Ovary (tissue), 9 donors: ENCODE results near the gene ZNF524. TPM values are rescaled to one million over a fixed set of nuclear protein-coding genes. Genes with fewer than 3 reads are reported as not detected.
A peak's percentile ranks its signal among the peaks of the same experiment; 100 is the strongest.

Experiments
- DNase-seq, 5 donors: peaks; one replicate each; pipeline ENCODE4 v3.0.0-alpha.2; 2019 to 2020
- H3K27ac ChIP-seq, 2 donors: fragments of 200-600 bp; one replicate each; pipeline versions ENCODE4 v1.5.1 to v1.8.0; 2019 to 2022
- H3K27me3 ChIP-seq: fragments of 200-600 bp; one replicate; pipeline ENCODE4 v1.8.0; 2022
- H3K36me3 ChIP-seq: fragments of 200-600 bp; sonication (generic); one replicate; pipeline ENCODE4 v1.5.1; 2019
- H3K4me1 ChIP-seq: one replicate; pipeline ENCODE4 v1.8.1; 2013; ENCODE audit warnings: mild to moderate bottlenecking, moderate library complexity; ENCODE audit not compliant: insufficient read depth
- H3K4me3 ChIP-seq: fragments of 200-600 bp; sonication (generic); one replicate; pipeline ENCODE4 v1.5.1; 2017
- H3K9me3 ChIP-seq, 2 donors: fragments of 200-600 bp in 1 of 2; sonication (generic) in 1 of 2; one replicate each; pipeline versions ENCODE4 v1.5.1 to v1.8.1; 2013 to 2019; ENCODE audit warnings: mild to moderate bottlenecking in 1 of 2, moderate library complexity in 1 of 2
- EP300 ChIP-seq: sonication (generic); formaldehyde crosslinking; IDR thresholded peaks from one replicate; pipeline ENCODE4 v1.6.1; 2017; ENCODE audit warnings: antibody characterized with exemption
- POLR2A ChIP-seq: fragments of 450-650 bp; IDR thresholded peaks from one replicate; pipeline ENCODE4 v1.6.1; 2017; ENCODE audit warnings: antibody characterized with exemption, mild to moderate bottlenecking, moderate library complexity
- WGBS, 3 donors: extraction: QIAGEN DNeasy Blood & Tissue Kit in 1 of 3; methylation state at CpG; one replicate each; pipeline versions ENCODE4 v1.1.5 to v1.1.7; 2013 to 2017; 5-methylcytosine and 5-hydroxymethylcytosine counted together
- intact Hi-C, 4 donors: fragments of 100-400 bp; cut with DNase I; formaldehyde crosslinking; loops; one replicate each; pipeline versions ENCODE4 v1.11.0 to v1.15.1; 2022 to 2023
- polyA plus RNA-seq, 2 donors: library from polyadenylated mRNA; stranded (reverse); fragments of 200-250 nt in 1 of 2; fragments of 350-450 nt in 1 of 2; fragmentation: Illumina TruSeq in 1 of 2; extraction: RNeasy Lipid Tissue Mini Kit (QIAGEN cat#74804) in 1 of 2; gene quantifications; one replicate each; pipeline ENCODE4 v1.2.3, GENCODE V29; 2013 to 2014
- total RNA-seq, 7 donors: library from RNA; depleted of rRNA in 2 of 7; stranded (reverse); fragments of >200 nt in 2 of 7; fragmentation: NEBNext Ultra II Directional in 3 of 7; extraction: Animal tissue kit (Norgen Biotek cat#: 25700) in 3 of 7; gene quantifications; one replicate each; pipeline versions ENCODE4 v1.1.0 to v1.2.4, GENCODE V29; 2016 to 2023
- TF ChIP-seq, protein P1 (sequence below), 3 donors: fragments of 450-650 bp in 2 of 3; fragments of 200-600 bp in 1 of 3; IDR thresholded peaks; one replicate each; pipeline versions ENCODE4 v1.5.1 to v1.8.0; 2016 to 2022; ENCODE audit warnings: antibody characterized with exemption in 3 of 3, mild to moderate bottlenecking in 1 of 3
- donor health status: DM: no; HTN: no; CAD: no; lungs with moderate emphysema.
- donor health status: DM: no; HTN: no; CAD: no.
- donor health status: Bipolar disorder and iron deficiency.
- donor health status: DM: yes; HTN: yes; CAD: no.
- donor health status: DM: no; HTN: no; CAD: no.
- donor health status: DM: yes; HTN: yes; CAD: no.

The ZNF524 gene
- total and polyA plus RNA-seq, 9 donors: 0.15 to 28.0 (median 17.8) TPM

- intact Hi-C loops: no loop called here
- no peak overlapping the region for H3K4me3 ChIP-seq
- WGBS, 3 donors: 48 to 63% (median 54%) methylated on average over 7 of the region's 7 CpGs
- TF ChIP-seq EP300: no peak
- H3K27ac ChIP-seq: no peak overlapping the region
- no peaks in the 10 kb centered on the region for H3K9me3 ChIP-seq
- no peaks in the 10 kb centered on the region for H3K27me3 ChIP-seq
- DNase-seq: no peak
- peaks cover 6% of the 10 kb centered on the region for H3K4me1 ChIP-seq
- no peaks in the 10 kb centered on the region for H3K36me3 ChIP-seq
Observed at GRCh38 chr19:55590109-55590508, 10.0 kb upstream of the ZNF524 start.

GRCh38 chr19:55590617-55591016 lies 9.5 kb upstream of the ZNF524 start:
- Histone ChIP-seq H3K27ac (no peak overlapping the region), H3K4me1 (peaks cover 4% of the 10 kb centered on the region), H3K9me3 (no peaks in the 10 kb centered on the region), H3K27me3 (no peaks in the 10 kb centered on the region), H3K36me3 (no peaks in the 10 kb centered on the region), H3K4me3 (no peak overlapping the region)
- DNase-seq: no peak
- intact Hi-C loops: no loop called here
- TF ChIP-seq POLR2A (no peak), EP300 (no peak)
- TF ChIP-seq, protein P1, sequence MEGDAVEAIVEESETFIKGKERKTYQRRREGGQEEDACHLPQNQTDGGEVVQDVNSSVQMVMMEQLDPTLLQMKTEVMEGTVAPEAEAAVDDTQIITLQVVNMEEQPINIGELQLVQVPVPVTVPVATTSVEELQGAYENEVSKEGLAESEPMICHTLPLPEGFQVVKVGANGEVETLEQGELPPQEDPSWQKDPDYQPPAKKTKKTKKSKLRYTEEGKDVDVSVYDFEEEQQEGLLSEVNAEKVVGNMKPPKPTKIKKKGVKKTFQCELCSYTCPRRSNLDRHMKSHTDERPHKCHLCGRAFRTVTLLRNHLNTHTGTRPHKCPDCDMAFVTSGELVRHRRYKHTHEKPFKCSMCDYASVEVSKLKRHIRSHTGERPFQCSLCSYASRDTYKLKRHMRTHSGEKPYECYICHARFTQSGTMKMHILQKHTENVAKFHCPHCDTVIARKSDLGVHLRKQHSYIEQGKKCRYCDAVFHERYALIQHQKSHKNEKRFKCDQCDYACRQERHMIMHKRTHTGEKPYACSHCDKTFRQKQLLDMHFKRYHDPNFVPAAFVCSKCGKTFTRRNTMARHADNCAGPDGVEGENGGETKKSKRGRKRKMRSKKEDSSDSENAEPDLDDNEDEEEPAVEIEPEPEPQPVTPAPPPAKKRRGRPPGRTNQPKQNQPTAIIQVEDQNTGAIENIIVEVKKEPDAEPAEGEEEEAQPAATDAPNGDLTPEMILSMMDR (IDR thresholded peaks at IDR 0.05): no peak
- WGBS, 3 donors: 77 to 81% (median 80%) methylated on average over 10 of the region's 10 CpGs

- no peaks in the 10 kb centered on the region for H3K9me3 ChIP-seq
- H3K36me3 ChIP-seq: no peaks in the 10 kb centered on the region
- no peak overlapping the region for H3K27ac ChIP-seq
- intact Hi-C loops: no loop called here
- DNase-seq: no peak
- 76 to 79% (median 78%) methylated on average over 10 of the region's 10 CpGs for WGBS, 3 donors
- peaks cover 3% of the 10 kb centered on the region for H3K4me1 ChIP-seq
- H3K27me3 ChIP-seq: no peaks in the 10 kb centered on the region
- TF ChIP-seq, protein P1 (IDR thresholded peaks at IDR 0.05): no peak
- TF ChIP-seq EP300 (no peak), POLR2A (no peak)
- H3K4me3 ChIP-seq: no peak overlapping the region
Observed at GRCh38 chr19:55591555-55591954, 8.5 kb upstream of the ZNF524 start.

- 86 to 88% (median 88%) methylated on average over 44 to 73 of the region's 73 CpGs for WGBS, 3 donors
- DNase-seq: peak in 1 of 5 donors; percentile 31
- TF ChIP-seq POLR2A: no peak
- TF ChIP-seq, protein P1 (IDR thresholded peaks at IDR 0.05): no peak
- no peak for TF ChIP-seq EP300
- H3K36me3 ChIP-seq: no peaks in the 10 kb centered on the region
- H3K27me3 ChIP-seq: no peaks in the 10 kb centered on the region
- H3K4me1 ChIP-seq: no peaks in the 10 kb centered on the region
- H3K27ac ChIP-seq: no peak overlapping the region
- intact Hi-C loops: no loop called here
- H3K4me3 ChIP-seq: no peak overlapping the region
- H3K9me3 ChIP-seq: no peaks in the 10 kb centered on the region
Observed at GRCh38 chr19:55592391-55593090, 7.5 kb upstream of the ZNF524 start.

GRCh38 chr19:55593096-55593772 lies 6.9 kb upstream of the ZNF524 start:
- Histone ChIP-seq H3K27me3 (no peaks in the 10 kb centered on the region), H3K27ac (no peak overlapping the region), H3K4me1 (no peaks in the 10 kb centered on the region), H3K36me3 (no peaks in the 10 kb centered on the region), H3K4me3 (no peak overlapping the region), H3K9me3 (no peaks in the 10 kb centered on the region)
- intact Hi-C loops: no loop called here
- WGBS, 3 donors: 75 to 79% (median 79%) methylated on average over 57 to 68 of the region's 68 CpGs
- no peak for DNase-seq
- no peak for TF ChIP-seq EP300
- no peak for TF ChIP-seq POLR2A
- TF ChIP-seq, protein P1 (IDR thresholded peaks at IDR 0.05): no peak
